Nephron (organoid): ENCODE data around the gene ICE2.
A peak's percentile ranks its signal among the peaks of the same experiment; 100 is the strongest.

Experiments
- H3K27ac Mint-ChIP-seq, 3 experiments: 2 replicates each; pipeline ENCODE4 v1.8.0; 2020; ENCODE audit warnings: mixed read lengths in 3 of 3, mild to moderate bottlenecking in 2 of 3, moderate library complexity in 1 of 3
- H3K27me3 Mint-ChIP-seq: 2 replicates; pipeline ENCODE4 v1.8.0; 2021; ENCODE audit warnings: low read depth, mild to moderate bottlenecking, moderate library complexity, mixed read lengths
- H3K36me3 Mint-ChIP-seq: 2 replicates; pipeline ENCODE4 v1.8.0; 2020; ENCODE audit warnings: low read depth, mixed read lengths
- H3K4me1 Mint-ChIP-seq: 2 replicates; pipeline ENCODE4 v1.8.0; 2020; ENCODE audit warnings: mixed read lengths
- H3K4me3 Mint-ChIP-seq, 3 experiments: 2 replicates each; pipeline ENCODE4 v1.8.0; 2020; ENCODE audit warnings: mild to moderate bottlenecking in 3 of 3, mixed read lengths in 3 of 3, moderate library complexity in 2 of 3
- H3K9me3 Mint-ChIP-seq: 2 replicates; pipeline ENCODE4 v1.8.0; 2020; ENCODE audit warnings: mixed read lengths
- CTCF ChIP-seq, 3 experiments: fragments of 200-600 bp; sonication (generic); IDR thresholded peaks; one replicate each; pipeline ENCODE4 v1.5.0; 2021; ENCODE audit warnings: antibody characterized with exemption in 3 of 3; ENCODE audit not compliant: unreplicated experiment in 3 of 3

The ICE2 gene

GRCh38 chr15:60374628-60375081, 104.3 kb downstream of the ICE2 start:
- peaks cover 78% of the 10 kb centered on the region for H3K4me1 Mint-ChIP-seq
- no peak for TF ChIP-seq CTCF (IDR thresholded peaks at IDR 0.05; ENCODE audit: unreplicated experiment in 3 of 3)
- H3K27ac Mint-ChIP-seq, result peak overlapping the region; percentile 83 to 91 (median 90)
- peaks cover 61% of the 10 kb centered on the region for H3K36me3 Mint-ChIP-seq
- H3K4me3 Mint-ChIP-seq, result peak overlapping the region in 2 of 3 experiments; percentile 6 to 29
- H3K9me3 Mint-ChIP-seq, result no peaks in the 10 kb centered on the region
- H3K27me3 Mint-ChIP-seq, result peaks cover 6% of the 10 kb centered on the region

DNA sequence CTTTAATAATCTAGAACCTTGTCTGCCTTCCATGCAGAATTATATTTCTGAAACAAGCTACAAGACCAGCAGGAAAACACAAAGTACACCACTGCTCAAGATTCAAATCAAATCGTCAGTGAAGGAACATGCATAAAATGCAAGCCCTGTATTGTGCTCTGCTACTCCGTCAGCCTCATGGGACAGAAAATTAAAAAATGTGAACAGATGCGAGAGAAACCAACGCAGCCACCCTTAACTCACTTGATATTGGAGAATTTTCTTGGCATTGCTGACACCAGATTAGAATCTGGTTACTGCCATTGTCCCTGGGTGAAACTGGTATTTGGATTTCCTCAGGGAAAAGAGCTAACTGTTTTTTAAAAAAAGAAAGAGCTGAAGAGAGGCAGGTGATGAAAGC, 104.7 kb downstream of the ICE2 start:
- Mint-ChIP-seq H3K27me3 (peaks cover 6% of the 10 kb centered on the region), H3K36me3 (peaks cover 61% of the 10 kb centered on the region), H3K27ac (peak overlapping the region; percentile 83 to 91 (median 90)), H3K4me1 (peaks cover 76% of the 10 kb centered on the region), H3K4me3 (peak overlapping the region in 1 of 3 experiments; percentile 40), H3K9me3 (no peaks in the 10 kb centered on the region)
- TF ChIP-seq CTCF (IDR thresholded peaks at IDR 0.05; ENCODE audit: unreplicated experiment in 3 of 3), result no peak

GRCh38 chr15:60373745-60374144, 105.2 kb downstream of the ICE2 start:
- Mint-ChIP-seq H3K27ac (peak overlapping the region; percentile 83 to 91 (median 90)), H3K36me3 (peaks cover 65% of the 10 kb centered on the region), H3K27me3 (peaks cover 6% of the 10 kb centered on the region), H3K9me3 (no peaks in the 10 kb centered on the region), H3K4me1 (peaks cover 76% of the 10 kb centered on the region), H3K4me3 (peak overlapping the region in 1 of 3 experiments; percentile 17)
- TF ChIP-seq CTCF (IDR thresholded peaks at IDR 0.05; ENCODE audit: unreplicated experiment in 3 of 3), result no peak

DNA sequence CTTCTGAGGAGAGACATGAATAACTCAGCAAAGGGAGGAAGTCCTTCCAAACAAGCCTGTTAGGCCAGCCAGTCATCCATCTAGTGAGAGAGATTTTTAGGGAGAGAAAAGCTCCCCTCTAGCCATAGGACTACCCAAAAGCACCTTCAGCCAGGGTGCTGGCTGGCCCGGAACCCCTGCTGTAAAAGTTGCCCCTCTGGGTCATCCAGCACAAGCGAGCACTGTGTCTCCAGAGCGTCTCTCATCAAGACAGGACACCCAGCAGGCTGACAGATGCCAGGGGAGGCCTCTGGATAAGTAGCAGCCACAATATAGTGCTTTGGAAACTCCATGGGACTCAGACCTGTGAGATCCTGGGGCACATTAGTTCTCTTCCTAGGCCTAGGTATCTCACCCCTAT, 105.6 kb downstream of the ICE2 start:
- peak overlapping the region; percentile 83 to 91 (median 90) for H3K27ac Mint-ChIP-seq
- H3K4me3 Mint-ChIP-seq, result peak overlapping the region in 1 of 3 experiments; percentile 17
- H3K36me3 Mint-ChIP-seq, result peaks cover 69% of the 10 kb centered on the region
- no peaks in the 10 kb centered on the region for H3K9me3 Mint-ChIP-seq
- H3K27me3 Mint-ChIP-seq, result peaks cover 6% of the 10 kb centered on the region
- TF ChIP-seq CTCF (IDR thresholded peaks at IDR 0.05; ENCODE audit: unreplicated experiment in 3 of 3), result no peak
- peaks cover 76% of the 10 kb centered on the region for H3K4me1 Mint-ChIP-seq

GRCh38 chr15:60372756-60373155, 106.2 kb downstream of the ICE2 start:
- H3K36me3 Mint-ChIP-seq, result peaks cover 70% of the 10 kb centered on the region
- no peak overlapping the region for H3K4me3 Mint-ChIP-seq
- no peaks in the 10 kb centered on the region for H3K9me3 Mint-ChIP-seq
- no peak for TF ChIP-seq CTCF (IDR thresholded peaks at IDR 0.05; ENCODE audit: unreplicated experiment in 3 of 3)
- H3K4me1 Mint-ChIP-seq, result peaks cover 76% of the 10 kb centered on the region
- peaks cover 6% of the 10 kb centered on the region for H3K27me3 Mint-ChIP-seq
- H3K27ac Mint-ChIP-seq, result peak overlapping the region; percentile 7 to 91 (median 50)

GRCh38 chr15:60372227-60372626, 106.7 kb downstream of the ICE2 start:
- Mint-ChIP-seq H3K27ac (peak overlapping the region in 1 of 3 experiments; percentile 76), H3K27me3 (peaks cover 6% of the 10 kb centered on the region), H3K4me1 (peaks cover 73% of the 10 kb centered on the region), H3K4me3 (no peak overlapping the region), H3K9me3 (no peaks in the 10 kb centered on the region), H3K36me3 (peaks cover 68% of the 10 kb centered on the region)
- TF ChIP-seq CTCF (IDR thresholded peaks at IDR 0.05; ENCODE audit: unreplicated experiment in 3 of 3), result no peak
